Measurements from ENCODE around the gene PHF2.

The PHF2 gene

GRCh38 chr9:93636667-93637066, 60.3 kb downstream of the PHF2 start:
- Histone ChIP-seq H3K9ac (no peak overlapping the region), H3K27ac (no peak overlapping the region), H3K4me3 (ENCODE audit: low read depth, low read length) (no peak overlapping the region), H3K27me3 (ENCODE audit: control insufficient read depth, insufficient read depth, low read length) (no peaks in the 10 kb centered on the region), H3K9me3 (ENCODE audit: control insufficient read depth, low read length) (no peaks in the 10 kb centered on the region), H3K4me2 (ENCODE audit: low read length) (no peak overlapping the region), H3K79me2 (no peaks in the 10 kb centered on the region), H3K36me3 (ENCODE audit: control insufficient read depth, insufficient read depth, low read length) (no peaks in the 10 kb centered on the region), H3K4me1 (no peaks in the 10 kb centered on the region), H2AFZ (no peak overlapping the region)
- TF ChIP-seq, protein P1, sequence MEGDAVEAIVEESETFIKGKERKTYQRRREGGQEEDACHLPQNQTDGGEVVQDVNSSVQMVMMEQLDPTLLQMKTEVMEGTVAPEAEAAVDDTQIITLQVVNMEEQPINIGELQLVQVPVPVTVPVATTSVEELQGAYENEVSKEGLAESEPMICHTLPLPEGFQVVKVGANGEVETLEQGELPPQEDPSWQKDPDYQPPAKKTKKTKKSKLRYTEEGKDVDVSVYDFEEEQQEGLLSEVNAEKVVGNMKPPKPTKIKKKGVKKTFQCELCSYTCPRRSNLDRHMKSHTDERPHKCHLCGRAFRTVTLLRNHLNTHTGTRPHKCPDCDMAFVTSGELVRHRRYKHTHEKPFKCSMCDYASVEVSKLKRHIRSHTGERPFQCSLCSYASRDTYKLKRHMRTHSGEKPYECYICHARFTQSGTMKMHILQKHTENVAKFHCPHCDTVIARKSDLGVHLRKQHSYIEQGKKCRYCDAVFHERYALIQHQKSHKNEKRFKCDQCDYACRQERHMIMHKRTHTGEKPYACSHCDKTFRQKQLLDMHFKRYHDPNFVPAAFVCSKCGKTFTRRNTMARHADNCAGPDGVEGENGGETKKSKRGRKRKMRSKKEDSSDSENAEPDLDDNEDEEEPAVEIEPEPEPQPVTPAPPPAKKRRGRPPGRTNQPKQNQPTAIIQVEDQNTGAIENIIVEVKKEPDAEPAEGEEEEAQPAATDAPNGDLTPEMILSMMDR (IDR thresholded peaks at IDR 0.05) = no peak

- no peak overlapping the region for H3K9ac ChIP-seq
- no peak overlapping the region for H3K4me3 ChIP-seq (ENCODE audit: low read depth, low read length)
- H3K36me3 ChIP-seq (ENCODE audit: control insufficient read depth, insufficient read depth, low read length) = no peaks in the 10 kb centered on the region
- no peak overlapping the region for H3K4me2 ChIP-seq (ENCODE audit: low read length)
- TF ChIP-seq, protein P1 (IDR thresholded peaks at IDR 0.05) = no peak
- no peak overlapping the region for H2AFZ ChIP-seq
- H3K27me3 ChIP-seq (ENCODE audit: control insufficient read depth, insufficient read depth, low read length) = no peaks in the 10 kb centered on the region
- H3K4me1 ChIP-seq = no peaks in the 10 kb centered on the region
- no peaks in the 10 kb centered on the region for H3K79me2 ChIP-seq
- H3K27ac ChIP-seq = no peak overlapping the region
- no peaks in the 10 kb centered on the region for H3K9me3 ChIP-seq (ENCODE audit: control insufficient read depth, low read length)
Measured at GRCh38 chr9:93637886-93638285, 61.5 kb downstream of the PHF2 start.

GRCh38 chr9:93640027-93640426, 63.6 kb downstream of the PHF2 start:
- no peaks in the 10 kb centered on the region for H3K79me2 ChIP-seq
- no peak overlapping the region for H3K4me2 ChIP-seq (ENCODE audit: low read length)
- H3K4me3 ChIP-seq (ENCODE audit: low read depth, low read length) = no peak overlapping the region
- no peak overlapping the region for H3K9ac ChIP-seq
- TF ChIP-seq, protein P1 (IDR thresholded peaks at IDR 0.05) = no peak
- no peak overlapping the region for H3K27ac ChIP-seq
- H3K36me3 ChIP-seq (ENCODE audit: control insufficient read depth, insufficient read depth, low read length) = no peaks in the 10 kb centered on the region
- H3K4me1 ChIP-seq = no peaks in the 10 kb centered on the region
- H2AFZ ChIP-seq = no peak overlapping the region
- no peaks in the 10 kb centered on the region for H3K9me3 ChIP-seq (ENCODE audit: control insufficient read depth, low read length)
- no peaks in the 10 kb centered on the region for H3K27me3 ChIP-seq (ENCODE audit: control insufficient read depth, insufficient read depth, low read length)

DNA sequence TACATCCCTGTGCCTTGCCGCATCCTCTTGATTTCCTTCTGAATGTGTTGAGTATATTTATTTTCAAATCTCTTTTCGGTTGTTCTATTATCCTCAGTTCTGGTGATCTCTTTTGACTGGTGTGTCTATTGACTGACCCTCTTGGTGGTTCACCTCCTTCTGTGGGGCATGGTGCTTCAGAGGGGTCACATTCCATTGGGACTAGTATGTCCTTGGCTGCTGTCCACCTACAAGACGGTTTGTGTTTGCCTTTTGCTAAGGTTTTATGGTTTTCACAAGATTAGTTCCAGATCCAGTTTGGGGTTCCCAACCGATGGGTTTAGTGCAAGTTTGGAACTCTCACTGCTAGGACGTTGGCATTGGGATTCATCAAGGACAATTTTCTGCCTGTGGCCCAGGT, 66.6 kb downstream of the PHF2 start:
- H3K79me2 ChIP-seq = no peaks in the 10 kb centered on the region
- H3K27ac ChIP-seq = no peak overlapping the region
- no peaks in the 10 kb centered on the region for H3K27me3 ChIP-seq (ENCODE audit: control insufficient read depth, insufficient read depth, low read length)
- no peak overlapping the region for H3K9ac ChIP-seq
- H3K4me2 ChIP-seq (ENCODE audit: low read length) = no peak overlapping the region
- H3K9me3 ChIP-seq (ENCODE audit: control insufficient read depth, low read length) = no peaks in the 10 kb centered on the region
- H3K4me1 ChIP-seq = no peaks in the 10 kb centered on the region
- TF ChIP-seq, protein P1 (IDR thresholded peaks at IDR 0.05) = no peak
- H2AFZ ChIP-seq = no peak overlapping the region
- H3K36me3 ChIP-seq (ENCODE audit: control insufficient read depth, insufficient read depth, low read length) = no peaks in the 10 kb centered on the region
- H3K4me3 ChIP-seq (ENCODE audit: low read depth, low read length) = no peak overlapping the region

- Histone ChIP-seq H3K27me3 (ENCODE audit: control insufficient read depth, insufficient read depth, low read length) (no peaks in the 10 kb centered on the region), H3K4me3 (ENCODE audit: low read depth, low read length) (no peak overlapping the region), H3K4me1 (no peaks in the 10 kb centered on the region), H3K27ac (no peak overlapping the region), H3K4me2 (ENCODE audit: low read length) (no peak overlapping the region), H3K36me3 (ENCODE audit: control insufficient read depth, insufficient read depth, low read length) (no peaks in the 10 kb centered on the region), H3K9ac (no peak overlapping the region), H2AFZ (no peak overlapping the region), H3K79me2 (no peaks in the 10 kb centered on the region), H3K9me3 (ENCODE audit: control insufficient read depth, low read length) (no peaks in the 10 kb centered on the region)
- TF ChIP-seq, protein P1 (IDR thresholded peaks at IDR 0.05) = no peak
Measured at GRCh38 chr9:93644397-93645088, 68.2 kb downstream of the PHF2 start.
